GM12874 (cell line): Measurements from ENCODE around the gene GAS6.

Source experiments
- CTCF ChIP-seq: IDR thresholded peaks from 2 replicates; pipeline ENCODE4 v1.5.1; 2011; ENCODE audit warnings: low read depth, mild to moderate bottlenecking, control low read depth, low read length, moderate library complexity; ENCODE audit not compliant: insufficient read depth

The GAS6 gene

DNA sequence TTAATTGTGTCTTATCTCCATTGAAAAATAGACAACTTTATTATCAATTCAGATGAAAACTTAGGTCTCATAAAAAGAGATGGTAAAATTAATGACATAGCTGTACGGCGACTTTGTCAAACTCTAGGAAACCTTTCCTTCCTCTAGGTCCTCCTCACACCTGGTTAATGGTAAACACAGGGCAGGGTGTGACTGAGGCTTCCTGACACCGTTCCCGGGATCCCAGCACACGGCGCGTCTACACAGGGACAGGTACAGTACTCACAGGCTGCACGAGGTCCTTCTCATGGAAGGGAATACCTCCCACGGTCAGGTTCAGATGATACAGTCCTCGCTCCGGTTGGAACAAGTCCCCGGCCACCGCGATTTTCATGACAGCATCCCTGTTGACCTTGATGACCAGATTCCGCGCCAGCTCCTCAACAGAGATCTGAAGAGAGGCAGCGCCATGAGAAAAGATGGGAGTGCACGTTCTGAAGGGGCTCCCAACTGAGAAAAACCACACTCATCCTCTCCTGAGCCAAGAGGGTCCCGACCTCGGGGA is 35.5 kb downstream of the GAS6 start:
- TF ChIP-seq CTCF, result no peak

GRCh38 chr13:113827021-113827420 is 36.9 kb downstream of the GAS6 start:
- no peak for TF ChIP-seq CTCF

GRCh38 chr13:113825841-113826240 is 38.0 kb downstream of the GAS6 start:
- TF ChIP-seq CTCF, result no peak

GRCh38 chr13:113823771-113824170 is 40.1 kb downstream of the GAS6 start:
- no peak for TF ChIP-seq CTCF

DNA sequence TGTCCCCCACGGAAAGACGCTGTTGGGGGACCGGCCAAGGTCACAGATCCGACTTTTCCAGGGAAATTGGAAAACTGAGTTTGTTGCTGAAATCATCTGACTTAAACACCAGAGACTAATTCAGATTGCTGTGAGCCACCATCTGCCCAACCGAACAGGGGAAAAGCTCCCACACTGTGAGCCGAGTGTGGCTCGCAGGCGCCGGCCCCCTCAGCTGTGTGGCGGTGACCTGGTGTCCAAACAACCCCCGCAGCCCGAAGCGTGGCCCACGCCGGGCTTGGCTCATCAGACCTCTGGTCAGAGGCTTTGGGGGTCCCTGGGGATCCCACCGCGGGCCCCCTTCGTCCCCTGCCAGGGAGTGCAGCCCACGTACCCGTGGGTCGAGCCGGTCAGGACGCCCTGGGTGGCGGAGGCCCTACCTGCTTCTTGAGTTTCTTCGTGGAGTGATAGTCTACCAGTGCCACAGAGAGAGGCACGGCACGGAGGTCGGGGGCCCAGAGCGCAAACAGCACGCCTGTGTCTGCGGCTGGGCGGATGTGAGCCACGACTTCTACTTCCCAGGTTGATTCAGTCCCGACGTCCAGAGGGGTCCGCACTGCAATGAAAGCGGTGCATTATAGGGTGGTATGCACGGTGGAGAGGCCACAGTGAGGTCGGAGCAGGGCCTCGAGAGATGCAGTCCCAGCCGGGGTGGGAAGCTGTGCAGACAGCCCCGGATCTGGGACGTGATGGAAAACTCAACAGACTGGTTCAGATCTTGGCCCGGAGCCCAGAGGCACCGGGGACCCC is 40.7 kb downstream of the GAS6 start:
- TF ChIP-seq CTCF, result no peak

GRCh38 chr13:113822266-113822665 is 41.6 kb downstream of the GAS6 start:
- TF ChIP-seq CTCF, result no peak

GRCh38 chr13:113821847-113822246 is 42.0 kb downstream of the GAS6 start:
- TF ChIP-seq CTCF, result no peak
